ENCODE results near the gene MFN1.
A peak's percentile ranks its signal among the peaks of the same experiment; 100 is the strongest.
"Not testable (repeated sequence)": the region's sequence is repeated elsewhere in the genome, so short reads cannot be mapped to it uniquely, and the experiment has no call there.

Gene MFN1

GRCh38 chr3:179347345-179348194 is at the start of gene MFN1:
MFN1 (plus strand) TSS chr3:179347709; CDS start chr3:179348852, 1,143 bp downstream.
- peak; percentile 82 for DNase-seq

GRCh38 chr3:179297971-179298725 is 49.4 kb upstream of the MFN1 start:
- DNase-seq, result no peak

- no peak for DNase-seq
These were observed 48.2 kb upstream of the MFN1 start for GRCh38 chr3:179299316-179299715.

GRCh38 chr3:179299999-179300613 is 47.4 kb upstream of the MFN1 start:
- no peak for DNase-seq

GRCh38 chr3:179301645-179302044 is 45.9 kb upstream of the MFN1 start:
- DNase-seq, result no peak

GRCh38 chr3:179302111-179302510 is 45.4 kb upstream of the MFN1 start:
- DNase-seq, result no peak

GRCh38 chr3:179304605-179305004 is 42.9 kb upstream of the MFN1 start:
- DNase-seq, result no peak

GRCh38 chr3:179307362-179307761 is 40.1 kb upstream of the MFN1 start:
- DNase-seq, result not testable (repeated sequence)

GRCh38 chr3:179308001-179308400 is 39.5 kb upstream of the MFN1 start:
- DNase-seq, result no peak

GRCh38 chr3:179309225-179310078 is 38.1 kb upstream of the MFN1 start:
- DNase-seq, result no peak

- DNase-seq, result no peak
These were observed 28.6 kb upstream of the MFN1 start for GRCh38 chr3:179318876-179319275.

GRCh38 chr3:179321668-179322285 is 25.7 kb upstream of the MFN1 start:
- DNase-seq, result no peak

GRCh38 chr3:179322286-179323196 is 25.0 kb upstream of the MFN1 start, which contains the start of gene ZNF639:
ZNF639 (plus strand) TSS chr3:179323031; CDS start chr3:179328294, 5,263 bp downstream.
- peak; percentile 72 for DNase-seq

- DNase-seq, result peak; percentile 34
These were observed 24.1 kb upstream of the MFN1 start for GRCh38 chr3:179323197-179324110.

- no peak for DNase-seq
These were observed 23.2 kb upstream of the MFN1 start for GRCh38 chr3:179324270-179324754.

- DNase-seq, result no peak
These were observed 17.1 kb upstream of the MFN1 start for GRCh38 chr3:179330438-179330837.

- DNase-seq, result no peak
These were observed 15.3 kb upstream of the MFN1 start for GRCh38 chr3:179332240-179332639.

GRCh38 chr3:179333084-179333483 is 14.4 kb upstream of the MFN1 start:
- DNase-seq, result no peak

GRCh38 chr3:179336345-179336929 is 11.1 kb upstream of the MFN1 start:
- DNase-seq, result no peak

Data from activated CD4-positive, alpha-beta T cell treated with anti-CD3 and anti-CD28 coated beads for 1 hour (primary cell).